HG03469 (cell line): ENCODE data around the gene IL13.
"Not testable (repeated sequence)": the region's sequence is repeated elsewhere in the genome, so short reads cannot be mapped to it uniquely, and the experiment has no call there.

Source experiments
- ATAC-seq: cut with Tn5 transposase; IDR thresholded peaks from one replicate; pipeline ENCODE4 v1.9.1; 2021; ENCODE audit warnings: mild to moderate bottlenecking, moderate library complexity, moderate number of reproducible peaks; ENCODE audit not compliant: unreplicated experiment

Gene IL13

DNA sequence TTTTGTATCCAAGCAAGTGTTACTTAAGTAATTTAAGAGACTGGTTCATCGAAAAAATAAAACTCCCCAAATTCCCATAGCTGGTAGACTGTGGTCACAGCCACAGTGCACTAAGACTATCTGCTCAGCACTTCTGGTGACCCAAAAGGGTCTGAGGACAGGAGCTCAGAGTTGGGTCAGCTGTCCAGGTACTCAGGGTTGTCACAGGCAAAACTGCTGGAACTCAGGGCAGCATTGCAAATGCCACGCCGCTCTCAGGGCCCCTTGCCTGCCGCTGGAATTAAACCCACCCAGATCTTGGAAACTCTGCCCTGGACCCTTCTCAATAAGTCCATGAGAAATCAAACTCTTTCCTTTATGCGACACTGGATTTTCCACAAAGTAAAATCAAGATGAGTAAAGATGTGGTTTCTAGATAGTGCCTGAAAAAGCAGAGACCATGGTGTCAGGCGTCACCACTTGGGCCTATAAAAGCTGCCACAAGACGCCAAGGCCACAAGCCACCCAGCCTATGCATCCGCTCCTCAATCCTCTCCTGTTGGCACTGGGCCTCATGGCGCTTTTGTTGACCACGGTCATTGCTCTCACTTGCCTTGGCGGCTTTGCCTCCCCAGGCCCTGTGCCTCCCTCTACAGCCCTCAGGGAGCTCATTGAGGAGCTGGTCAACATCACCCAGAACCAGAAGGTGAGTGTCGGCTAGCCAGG is at the start of gene IL13:
IL13 (plus strand) TSS at position 498 of the 705 bp plus-strand sequence; CDS start at position 512, 14 bp downstream.
- no peak for ATAC-seq

DNA sequence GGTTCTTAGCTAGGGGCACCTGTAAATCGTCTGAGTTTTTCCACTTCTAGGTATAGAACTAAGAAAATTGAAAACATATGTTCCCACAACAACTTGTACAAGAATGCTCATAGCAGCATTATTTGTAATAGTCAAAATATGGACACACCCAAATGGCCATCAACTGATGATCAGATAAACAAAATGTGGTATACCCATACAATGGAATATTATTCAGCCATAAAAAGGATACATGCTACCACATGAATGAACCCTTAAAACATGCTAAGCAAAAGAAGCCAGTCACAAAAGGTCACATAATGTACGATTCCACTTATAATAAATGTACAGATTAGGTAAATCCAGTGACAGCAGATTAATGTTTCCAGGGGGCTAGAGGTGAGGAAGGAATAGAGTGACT is 46.0 kb upstream of the IL13 start:
- ATAC-seq: no peak

DNA sequence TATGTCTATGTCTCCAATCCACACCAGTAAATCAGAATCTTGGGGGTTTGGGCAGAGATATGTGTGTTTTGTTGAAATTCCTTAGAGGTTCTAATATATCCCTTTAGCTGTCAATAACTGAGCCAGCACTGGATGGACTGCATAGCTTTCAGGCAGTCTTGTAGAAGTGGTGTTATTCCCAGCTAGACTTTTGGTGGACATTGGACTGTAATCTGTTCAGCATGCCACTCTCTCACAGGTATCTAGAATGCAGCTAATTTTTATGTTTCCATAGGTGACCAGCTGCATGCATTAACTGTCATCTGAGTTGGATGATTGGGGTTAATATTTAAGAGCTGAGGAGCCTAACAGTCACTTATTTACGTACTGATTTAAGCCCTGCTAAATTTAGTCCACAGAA is 45.1 kb upstream of the IL13 start:
- ATAC-seq: no peak

DNA sequence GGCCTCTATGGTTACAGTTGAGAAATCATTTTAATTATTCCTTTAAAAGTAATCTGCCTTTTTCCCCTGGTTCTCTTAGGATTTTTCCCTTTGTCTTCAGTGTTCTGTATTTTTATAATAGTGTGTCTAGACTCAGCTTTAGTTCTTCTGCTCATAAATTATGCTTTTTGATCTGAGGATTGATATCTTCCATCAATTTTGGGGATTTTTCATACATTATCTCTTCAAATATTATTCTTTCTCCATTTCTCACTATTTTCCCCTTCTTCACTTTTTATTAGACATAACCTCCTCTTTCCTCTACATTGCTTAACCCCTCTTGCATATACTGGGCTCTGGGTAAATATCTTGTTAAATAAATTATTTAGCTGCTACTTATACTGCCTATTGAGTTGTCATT is 36.3 kb upstream of the IL13 start:
- ATAC-seq: no peak

DNA sequence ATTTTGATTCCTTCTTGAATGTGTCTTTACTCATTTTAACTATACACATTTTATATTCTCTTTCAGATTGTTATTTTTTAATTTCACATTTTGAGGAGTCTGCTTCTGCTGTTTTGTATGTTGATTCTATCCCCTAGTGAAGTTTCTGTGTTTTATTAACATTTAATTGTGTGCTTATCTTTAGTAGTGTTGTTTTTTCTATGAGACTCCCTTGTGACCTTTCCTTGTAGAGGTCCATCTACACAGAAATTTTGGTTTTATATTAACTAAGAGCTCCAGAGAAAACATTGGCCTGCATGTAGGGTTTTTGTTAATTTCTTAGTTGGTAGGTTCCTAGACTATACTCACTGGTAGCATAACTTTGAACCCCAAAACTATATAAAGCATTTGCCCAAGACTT is 35.4 kb upstream of the IL13 start:
- ATAC-seq: no peak

DNA sequence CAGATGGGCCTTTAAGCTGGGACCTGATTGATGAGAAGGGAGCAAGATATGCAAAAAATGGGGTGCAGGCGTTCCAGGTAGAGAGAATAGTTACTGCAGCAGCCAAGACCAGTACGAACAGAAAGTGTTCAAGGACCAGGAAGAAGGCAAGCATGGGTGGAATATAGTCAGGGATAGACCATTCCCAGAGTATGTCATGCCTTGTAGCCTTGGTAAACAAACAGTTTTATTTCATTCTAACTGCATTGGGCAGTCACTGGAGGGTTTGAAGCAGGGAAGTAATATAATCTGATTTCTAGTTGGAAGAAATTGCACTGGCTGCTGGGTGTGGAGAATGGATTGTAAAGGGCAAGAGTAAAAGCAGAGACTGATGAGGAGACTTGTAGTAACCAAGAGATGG is 30.5 kb upstream of the IL13 start:
- ATAC-seq: no peak

DNA sequence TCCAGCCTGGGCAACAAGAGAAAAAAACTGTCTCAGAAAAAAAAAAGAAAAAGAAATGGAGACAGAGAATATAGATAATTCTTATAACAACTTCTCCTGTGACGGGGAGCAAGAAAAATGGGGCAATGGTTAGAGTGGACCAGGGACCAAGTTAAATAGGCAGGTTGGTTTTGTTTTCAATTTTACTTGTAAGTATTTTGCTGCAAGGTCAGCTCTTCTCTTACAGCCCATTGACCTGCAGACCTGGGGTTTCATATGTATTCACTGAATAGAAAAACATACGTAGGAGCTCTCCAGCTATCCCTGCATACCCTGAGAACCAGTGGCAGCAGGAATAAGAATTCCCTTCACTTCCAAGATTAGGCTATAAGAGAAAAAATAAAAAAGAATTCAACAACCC is 29.2 kb upstream of the IL13 start:
- no peak for ATAC-seq

DNA sequence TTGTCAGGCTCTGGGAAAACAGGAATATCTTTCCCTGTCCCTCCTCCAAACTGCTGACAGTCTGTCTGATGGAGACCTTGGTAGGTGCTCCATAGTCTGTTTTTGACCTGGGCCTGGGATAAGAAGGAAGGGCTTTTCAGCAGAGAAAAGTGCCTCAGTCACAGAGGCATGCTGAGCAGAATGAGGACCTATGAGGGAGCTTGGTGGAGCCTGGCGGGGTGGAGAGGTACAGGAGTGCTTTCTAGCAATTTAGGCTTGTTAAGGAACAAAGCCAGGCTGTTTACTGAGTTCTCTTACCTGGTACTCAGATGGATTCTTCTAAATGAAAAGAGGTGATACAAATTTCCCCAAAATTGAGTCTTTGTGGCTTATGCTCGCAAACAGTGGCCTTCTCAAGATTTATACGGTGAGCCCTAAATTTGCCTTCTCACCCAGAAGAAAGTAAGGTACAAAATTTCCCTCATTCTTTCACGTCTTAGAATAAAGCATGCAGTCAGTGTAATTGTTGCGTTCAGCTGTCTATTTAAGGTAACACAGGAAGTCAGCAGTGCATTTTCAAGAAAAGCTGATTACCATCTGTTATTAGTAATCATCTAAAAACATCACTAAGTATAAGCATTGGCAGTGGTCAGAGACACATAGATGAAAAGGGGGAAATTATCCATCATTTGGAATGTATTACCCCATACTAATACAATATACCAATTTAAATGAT is 28.6 kb upstream of the IL13 start:
- peak; percentile 65 for ATAC-seq

DNA sequence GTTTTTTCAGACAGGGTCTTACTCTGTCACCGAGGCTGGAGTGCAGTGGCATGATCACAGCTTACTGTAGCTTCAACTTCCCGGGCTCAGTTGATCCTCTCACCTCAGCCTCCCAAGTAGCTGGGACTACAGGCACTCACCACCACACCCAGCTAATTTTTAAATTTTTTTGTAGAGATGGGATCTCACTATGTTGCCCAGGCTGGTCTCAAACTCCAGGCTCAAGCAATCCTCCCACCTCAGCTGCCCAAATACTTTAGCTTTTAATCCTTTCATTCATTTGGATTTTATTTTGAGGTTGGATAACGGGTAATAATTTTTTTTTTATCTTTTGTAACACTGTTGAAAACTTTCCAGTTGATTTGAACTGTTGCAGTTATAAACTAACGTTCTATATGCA is 24.4 kb upstream of the IL13 start:
- not testable (repeated sequence) for ATAC-seq

DNA sequence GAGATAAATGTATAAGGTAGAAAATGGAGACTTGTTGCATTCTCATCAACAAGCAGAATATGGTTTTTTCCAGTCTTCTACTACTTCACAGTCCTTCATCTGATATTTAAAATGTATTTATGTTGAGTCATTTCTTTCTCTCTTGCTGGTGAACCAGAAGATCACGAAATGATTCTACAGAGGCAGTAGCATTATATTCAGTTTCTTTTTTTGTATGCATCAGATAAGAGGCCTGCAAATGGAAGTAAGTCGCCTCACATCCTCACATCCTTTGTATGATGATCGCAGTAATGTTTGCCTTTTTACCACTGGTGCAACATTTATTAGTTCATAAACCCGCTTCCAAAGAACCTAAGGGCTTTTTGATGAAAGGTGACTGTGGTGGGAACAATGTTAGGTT is 22.1 kb upstream of the IL13 start:
- no peak for ATAC-seq

DNA sequence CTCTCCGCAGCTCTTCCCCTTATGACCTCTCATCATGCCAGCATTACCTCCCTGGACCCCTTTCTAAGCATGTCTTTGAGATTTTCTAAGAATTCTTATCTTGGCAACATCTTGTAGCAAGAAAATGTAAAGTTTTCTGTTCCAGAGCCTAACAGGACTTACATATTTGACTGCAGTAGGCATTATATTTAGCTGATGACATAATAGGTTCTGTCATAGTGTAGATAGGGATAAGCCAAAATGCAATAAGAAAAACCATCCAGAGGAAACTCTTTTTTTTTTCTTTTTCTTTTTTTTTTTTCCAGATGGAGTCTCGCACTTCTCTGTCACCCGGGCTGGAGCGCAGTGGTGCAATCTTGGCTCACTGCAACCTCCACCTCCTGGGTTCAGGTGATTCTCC is 20.7 kb upstream of the IL13 start:
- no peak for ATAC-seq

DNA sequence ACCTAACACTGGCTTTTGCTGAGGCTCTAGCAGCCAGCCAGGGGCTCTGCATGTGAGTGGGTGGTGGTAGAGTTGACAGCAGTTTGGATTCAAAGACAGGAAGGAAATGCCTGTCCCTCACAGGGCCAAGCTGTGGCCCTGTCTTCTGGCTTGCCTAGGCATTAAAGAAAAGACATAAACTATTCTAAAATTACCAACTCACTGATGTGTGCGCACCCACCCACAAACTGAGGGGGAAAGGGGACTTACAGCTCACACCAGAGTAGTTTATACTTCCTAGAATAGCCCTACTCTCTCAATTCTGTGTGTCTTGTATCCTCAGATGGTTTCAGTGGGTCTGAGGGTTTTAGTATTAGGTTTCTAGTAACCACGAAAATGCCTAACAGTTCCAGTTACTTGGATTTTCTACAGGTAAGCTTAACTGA is 18.3 kb upstream of the IL13 start:
- ATAC-seq: peak; percentile 58

DNA sequence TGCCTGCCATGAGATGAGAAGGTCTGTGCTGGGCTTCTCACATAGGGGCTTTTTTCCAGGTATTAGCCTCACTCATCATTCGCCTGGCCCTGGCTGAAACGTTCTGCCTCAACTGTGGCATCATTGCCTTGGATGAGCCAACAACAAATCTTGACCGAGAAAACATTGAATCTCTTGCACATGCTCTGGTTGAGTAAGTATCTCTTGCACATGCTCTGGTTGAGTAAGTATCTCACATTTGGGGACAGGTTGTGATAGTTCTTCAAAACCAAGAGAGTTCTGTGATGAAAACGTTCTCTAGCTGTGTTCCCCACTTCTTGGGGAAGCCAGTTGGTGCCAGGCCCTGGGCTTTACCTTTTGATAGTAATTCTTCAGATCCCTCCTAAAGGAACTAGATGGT is 17.4 kb upstream of the IL13 start:
- ATAC-seq: no peak

DNA sequence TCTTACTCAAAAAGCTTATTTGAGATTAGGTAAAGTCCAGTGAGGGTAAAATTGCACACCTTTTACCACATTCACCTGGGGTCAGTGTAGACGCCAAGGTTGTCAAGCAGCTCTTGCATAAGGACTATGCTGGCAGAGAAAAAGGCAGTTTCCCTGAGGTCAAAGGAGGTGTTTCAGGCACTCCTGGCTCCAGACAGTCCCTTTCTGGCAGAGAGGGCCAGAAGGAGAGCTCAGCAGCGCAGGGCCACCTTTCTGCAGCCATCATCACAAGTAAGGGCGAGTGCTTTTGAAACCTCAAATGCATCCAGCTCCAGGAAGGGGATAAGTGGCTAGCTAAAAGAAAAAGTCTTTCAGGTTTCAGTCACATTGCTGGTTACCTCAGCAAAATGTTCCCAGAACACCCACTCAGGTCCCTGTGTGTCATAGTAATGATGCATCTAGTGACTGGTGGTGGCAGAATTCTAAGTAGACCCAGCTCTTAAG is 16.7 kb upstream of the IL13 start:
- no peak for ATAC-seq

DNA sequence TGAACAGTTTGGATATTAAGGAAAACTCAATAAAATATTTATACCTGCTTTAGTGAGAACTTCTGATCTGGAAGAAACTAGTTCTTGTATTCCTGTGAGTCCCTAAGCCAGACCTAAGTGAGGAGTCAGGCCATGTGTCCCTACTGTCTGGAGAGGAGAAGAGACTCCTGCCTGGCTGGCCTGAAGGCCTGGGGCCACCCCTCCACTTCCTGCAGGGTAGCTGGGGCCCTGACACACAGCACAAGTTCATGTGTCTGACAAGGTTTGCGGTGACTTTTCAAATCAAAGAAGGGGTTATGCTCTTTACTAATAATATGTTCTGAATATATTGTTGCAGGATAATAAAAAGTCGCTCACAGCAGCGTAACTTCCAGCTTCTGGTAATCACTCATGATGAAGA is 16.1 kb upstream of the IL13 start:
- no peak for ATAC-seq

DNA sequence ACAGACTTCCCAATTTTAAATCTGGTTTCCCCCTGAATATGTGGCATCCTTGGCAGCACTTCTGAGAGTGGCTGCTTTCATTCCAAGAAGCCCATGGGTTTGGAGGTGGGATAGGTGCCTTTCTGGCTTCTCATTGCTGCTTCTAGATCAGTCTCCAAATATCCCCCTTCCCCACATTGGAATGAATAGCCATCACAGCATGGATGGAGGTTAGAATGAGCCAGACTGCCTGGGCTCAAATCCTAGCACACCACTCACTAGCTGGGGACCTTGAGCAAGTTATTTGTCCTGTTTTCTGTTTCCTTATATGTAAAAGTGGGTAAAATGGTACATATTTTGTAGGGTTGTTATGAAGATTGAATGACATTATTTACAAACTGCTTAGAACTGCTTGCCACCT is 13.8 kb upstream of the IL13 start:
- no peak for ATAC-seq

DNA sequence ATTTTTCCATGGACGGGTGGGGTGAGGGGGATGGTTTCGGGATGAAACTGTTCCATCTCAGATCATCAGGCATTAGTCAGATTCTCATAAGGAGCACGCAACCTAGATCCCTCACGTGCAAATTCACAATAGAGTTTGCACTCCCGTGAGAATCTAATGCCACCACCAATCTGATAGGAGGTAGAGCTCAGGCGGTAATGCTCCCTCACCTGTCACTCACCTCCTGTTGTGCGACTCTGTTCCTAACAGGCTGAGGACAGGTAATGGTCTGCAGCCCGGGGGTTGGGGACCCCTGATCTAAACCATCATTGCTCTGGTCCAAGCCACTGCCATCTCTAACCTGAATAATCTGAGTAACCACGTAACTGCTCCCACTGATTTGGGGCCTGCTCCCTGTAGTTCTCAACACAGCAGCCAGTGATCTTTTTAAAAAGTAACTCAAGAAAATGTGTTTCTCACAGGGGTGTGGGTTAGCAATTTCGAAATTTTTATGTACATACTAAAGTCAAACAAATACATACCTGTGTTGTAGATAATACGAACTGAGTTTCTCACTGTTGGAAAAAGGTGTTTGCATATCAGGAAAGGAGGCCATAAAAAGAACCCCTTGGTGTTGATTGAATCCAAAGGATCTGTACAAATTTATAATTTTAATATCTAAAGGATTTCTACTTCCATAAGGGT is 11.2 kb upstream of the IL13 start:
- ATAC-seq: no peak

DNA sequence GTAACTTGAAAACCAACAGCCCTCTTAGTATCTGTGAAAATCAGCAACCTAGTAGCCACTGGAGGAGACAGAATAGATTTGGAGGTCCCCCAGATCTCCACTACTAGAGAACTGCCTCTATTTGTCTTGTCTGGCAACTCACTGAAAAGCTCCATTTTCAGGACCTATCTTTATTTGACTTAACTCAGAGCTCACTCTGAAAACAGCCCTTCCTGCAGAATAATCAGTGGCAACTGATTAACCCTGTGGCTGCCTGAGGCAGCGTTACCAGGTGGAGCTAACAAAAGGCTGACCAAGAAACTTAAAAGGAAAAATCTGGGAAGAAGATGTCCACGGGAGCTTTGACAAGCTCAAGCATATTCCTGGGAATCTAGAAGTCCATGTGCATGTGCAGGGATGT is 10.5 kb upstream of the IL13 start:
- ATAC-seq: no peak

DNA sequence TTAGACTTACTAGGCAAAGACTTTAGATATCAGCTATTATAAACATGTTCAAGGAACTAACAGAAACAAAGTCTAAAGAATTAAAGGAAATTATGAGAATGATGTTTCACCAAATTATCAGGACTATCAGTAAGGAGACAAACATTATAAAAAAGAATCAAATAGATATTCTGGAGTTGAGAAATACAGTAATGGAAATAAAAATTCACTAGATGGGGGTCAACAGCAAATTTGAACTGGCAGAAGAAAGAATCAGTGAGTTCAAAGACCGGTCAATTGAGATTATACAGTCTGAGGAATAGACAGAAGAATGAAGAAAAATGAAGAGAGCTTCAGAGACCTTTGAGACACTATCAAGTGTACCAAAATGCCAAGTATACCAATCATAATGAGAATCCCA is 9.6 kb upstream of the IL13 start:
- ATAC-seq: no peak

DNA sequence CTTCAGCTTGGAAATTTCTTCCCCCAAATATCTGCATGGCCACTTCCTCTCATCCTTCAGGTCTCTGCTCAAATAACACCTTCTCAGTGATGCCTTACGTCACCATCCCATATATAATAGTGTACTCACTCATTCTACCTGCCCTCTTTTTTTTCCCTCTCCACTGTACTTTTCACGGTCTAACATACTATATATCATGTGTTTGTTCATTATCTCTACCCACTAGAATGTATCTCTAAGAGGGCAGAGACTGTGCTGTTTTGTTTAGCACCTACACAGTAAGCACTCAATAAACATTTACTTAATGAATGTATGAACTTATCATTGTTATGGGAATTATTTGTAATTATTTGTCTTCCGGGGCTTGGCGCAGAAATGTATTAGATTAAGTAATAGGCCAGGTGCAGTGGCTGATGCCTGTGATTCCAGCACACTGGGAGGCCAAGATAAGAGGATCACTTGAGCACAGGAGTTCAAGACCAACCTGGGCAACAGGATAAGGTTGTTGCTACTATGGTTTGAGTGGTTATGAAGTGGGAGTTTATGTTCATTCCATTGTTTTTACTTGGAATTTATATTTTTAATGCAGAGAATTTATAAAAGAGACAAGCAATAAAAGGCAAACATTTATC is 6.0 kb upstream of the IL13 start:
- no peak for ATAC-seq

DNA sequence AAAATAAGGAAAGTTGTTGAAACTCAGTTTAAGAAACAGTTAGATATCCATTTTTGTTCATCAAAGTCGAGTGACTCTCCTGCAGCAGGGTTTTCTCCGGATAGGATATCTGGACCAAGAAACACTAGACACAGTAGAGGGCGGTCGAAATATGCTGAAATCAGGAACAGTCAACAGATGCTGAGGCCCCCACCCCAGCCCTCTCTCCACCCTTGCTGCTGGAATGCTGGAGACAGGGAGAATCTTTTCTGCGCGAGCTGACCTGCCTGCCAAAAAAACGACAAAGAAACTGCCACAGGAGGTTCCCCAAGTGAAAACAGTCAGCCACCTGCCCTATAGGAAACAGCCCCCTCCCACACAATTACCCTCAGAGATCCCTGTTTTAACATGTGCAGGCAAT is 4.3 kb upstream of the IL13 start:
- ATAC-seq: no peak
